Fibroblast of skin of right quadriceps (primary cell): ENCODE results near the gene RPS6KA6.

ENCODE experiments used
- DNase-seq: peaks from one replicate; pipeline ENCODE4 v3.0.0-alpha.2; 2013

RPS6KA6 gene

DNA sequence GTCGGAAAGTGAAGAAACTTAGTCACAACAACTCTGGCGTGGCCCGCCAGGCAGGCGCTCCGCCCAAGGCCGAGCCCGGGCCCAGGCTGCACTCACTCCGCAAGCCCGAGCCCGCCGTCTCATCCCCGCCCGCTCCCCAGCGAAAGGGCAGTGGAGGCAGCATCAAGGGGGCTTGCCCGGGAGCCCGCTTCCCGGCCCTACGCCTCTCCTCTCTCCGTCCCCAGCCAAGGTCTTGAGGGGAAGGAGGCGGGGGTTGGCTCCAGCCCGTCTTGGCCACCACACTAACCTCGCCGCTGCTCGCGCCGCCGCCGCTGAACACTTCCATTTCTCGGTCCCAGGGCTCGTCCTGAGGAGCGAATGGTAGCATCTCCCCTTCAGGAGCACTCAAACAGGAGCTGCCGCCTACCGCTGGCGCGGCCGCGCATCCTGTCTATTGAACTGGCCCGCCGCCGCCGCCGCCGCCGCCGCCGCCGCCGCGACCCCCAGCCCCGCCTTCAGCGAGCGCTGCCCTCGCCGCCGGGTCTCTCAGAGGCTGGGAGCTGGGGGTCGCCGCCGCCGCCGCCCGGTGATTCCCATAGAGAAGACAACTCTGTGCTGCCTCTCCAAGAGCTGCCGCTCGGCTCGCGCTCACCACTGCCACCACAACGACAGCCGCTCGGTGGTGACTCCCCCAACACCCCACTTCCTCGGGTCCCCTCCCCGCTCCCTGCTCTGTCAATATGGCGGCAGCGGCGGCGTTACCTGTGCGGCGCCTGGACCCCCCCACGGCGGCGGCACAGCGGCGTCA is at the start of gene RPS6KA6:
TSS of gene RPS6KA6 (minus strand) at position 667 of the 787 bp plus-strand sequence. CDS start at position 367, 300 bp downstream.
- peak; percentile 18 for DNase-seq

DNA sequence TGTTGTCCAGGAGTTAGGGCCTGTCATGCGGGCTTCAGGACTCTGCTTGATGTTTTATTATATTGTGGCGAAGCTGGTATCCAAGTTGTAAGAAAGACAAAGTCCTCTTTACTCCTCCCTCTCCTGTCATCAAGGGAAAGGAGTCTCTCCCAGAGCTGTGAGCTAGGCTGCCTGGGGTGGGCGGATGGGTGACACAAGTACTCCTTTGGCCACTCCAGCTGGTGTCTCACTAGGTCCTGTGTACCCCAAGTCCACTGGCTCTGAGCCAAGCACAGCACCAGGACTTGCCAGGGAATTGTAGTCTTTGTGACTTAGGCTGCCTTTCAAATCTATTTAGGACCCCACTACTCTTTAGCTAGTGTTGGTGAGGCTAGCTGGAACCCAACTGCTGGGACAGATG is 36.7 kb upstream of the RPS6KA6 start:
- DNase-seq: no peak

DNA sequence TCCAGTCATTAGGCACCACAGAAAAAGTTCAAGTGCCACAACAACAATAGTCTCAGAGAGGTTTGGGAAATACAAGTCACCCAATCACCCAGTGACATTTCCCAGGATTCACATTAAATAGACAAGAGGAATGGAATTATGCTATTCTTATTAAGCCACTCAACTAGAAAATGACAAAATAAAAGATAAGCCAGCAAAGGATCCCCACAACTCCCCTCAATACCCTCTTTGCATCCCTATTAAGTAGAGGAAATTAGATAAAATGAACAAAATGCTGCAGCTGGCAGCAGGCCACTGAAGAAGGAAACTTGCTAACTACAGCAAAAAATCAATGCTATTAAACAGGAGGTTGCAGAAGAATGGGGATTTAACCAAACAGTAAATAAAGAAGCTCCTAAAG is 35.3 kb upstream of the RPS6KA6 start:
- DNase-seq: no peak

GRCh38 chrX:84221181-84221580 is 33.2 kb upstream of the RPS6KA6 start:
- no peak for DNase-seq

DNA sequence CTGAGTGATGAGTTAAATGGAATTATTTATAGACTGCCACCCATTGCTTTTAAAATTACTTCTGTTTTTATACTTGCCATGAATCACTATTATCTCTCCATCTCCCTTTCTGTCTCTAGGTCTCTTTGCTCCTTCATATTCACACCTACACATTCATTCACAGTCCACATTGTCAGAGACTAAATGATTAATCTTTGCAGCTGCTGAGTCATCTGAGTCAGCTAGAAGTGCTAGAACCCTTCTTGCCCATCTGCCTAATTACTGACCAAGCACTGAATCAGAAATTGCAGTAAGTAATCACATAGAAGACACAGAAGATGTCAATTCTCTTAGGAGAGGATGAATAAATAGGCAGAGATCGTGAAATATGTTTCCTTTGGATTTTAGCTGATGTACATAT is 31.6 kb upstream of the RPS6KA6 start:
- peak; percentile 22 for DNase-seq

DNA sequence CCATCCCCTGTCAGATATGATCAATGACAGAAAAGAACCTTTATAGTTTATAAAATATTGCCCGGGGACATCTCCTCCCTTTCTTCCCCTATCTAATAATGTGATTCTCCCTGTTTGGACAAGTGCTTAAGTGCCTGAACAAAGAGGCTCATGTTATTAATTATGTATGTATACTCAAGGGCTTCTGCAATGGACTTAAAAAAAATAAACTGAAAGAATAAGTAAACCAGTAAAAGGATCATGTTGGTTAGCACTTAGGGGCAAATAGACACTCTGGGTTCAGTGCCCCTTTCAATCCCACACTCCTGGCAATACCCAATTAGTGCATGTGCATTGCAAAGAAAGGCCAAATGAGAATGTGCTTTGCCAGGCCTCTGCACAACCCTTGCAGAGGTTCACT is 30.7 kb upstream of the RPS6KA6 start:
- no peak for DNase-seq

GRCh38 chrX:84216881-84217280 is 28.9 kb upstream of the RPS6KA6 start:
- DNase-seq: peak; percentile 30

GRCh38 chrX:84216406-84216805 is 28.4 kb upstream of the RPS6KA6 start:
- DNase-seq: no peak

DNA sequence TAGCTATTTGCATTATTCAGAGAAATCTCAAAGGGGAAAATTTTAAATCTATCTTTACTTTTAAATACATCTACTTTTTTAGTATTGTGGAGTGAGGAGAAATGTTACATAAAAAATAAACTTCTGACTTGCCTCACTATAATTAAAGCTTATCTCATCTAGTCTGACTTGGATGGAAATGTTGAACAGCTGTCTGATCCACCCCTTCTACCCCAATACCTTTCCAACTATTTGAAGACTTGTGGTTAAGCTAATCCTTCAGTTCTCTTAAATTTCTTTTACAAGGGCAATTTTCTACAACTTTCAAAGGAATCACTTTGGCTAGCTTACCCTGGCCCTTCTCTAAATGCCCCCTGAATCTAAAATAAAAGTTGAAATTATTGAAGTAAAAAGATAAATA is 17.3 kb upstream of the RPS6KA6 start:
- DNase-seq: no peak

DNA sequence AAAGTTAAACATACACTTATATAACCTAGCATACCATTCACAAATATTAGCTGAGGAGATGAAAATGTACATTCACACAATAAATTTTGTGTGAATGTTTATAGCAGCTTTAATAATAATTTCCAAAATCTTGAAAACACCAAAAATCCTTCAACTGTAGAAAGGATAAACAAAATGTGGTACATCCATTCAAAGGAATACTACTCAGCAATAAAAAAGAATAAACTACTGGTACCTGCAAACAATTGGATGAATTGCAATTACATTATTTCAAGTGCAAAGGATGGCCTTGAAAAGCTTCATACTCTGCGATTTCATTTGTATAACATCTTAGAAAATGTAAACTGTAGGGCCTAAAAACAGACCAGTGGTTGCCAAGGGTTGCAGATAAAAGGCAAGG is 11.7 kb upstream of the RPS6KA6 start:
- no peak for DNase-seq

- no peak for DNase-seq
Measured at GRCh38 chrX:84197550-84197949, 9.6 kb upstream of the RPS6KA6 start.

DNA sequence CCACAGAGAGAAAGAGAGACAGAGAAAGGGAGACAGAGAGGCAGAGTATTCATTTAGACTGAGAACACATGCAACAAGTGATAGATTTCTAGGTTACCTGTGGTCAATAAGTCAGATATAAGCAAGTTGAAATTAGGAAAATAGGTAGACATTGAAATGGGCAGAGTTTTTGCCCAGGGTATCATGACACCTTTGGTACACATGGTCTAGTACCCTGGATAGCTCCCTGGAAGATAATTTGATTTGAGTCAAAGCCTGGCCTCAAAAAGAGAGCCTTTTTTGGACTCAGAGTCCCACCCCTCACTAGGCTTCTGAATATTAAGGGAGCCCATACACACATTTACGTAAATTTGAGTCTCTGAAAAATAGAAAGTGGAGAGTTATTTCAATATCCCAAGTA is 4.0 kb upstream of the RPS6KA6 start:
- DNase-seq: no peak

DNA sequence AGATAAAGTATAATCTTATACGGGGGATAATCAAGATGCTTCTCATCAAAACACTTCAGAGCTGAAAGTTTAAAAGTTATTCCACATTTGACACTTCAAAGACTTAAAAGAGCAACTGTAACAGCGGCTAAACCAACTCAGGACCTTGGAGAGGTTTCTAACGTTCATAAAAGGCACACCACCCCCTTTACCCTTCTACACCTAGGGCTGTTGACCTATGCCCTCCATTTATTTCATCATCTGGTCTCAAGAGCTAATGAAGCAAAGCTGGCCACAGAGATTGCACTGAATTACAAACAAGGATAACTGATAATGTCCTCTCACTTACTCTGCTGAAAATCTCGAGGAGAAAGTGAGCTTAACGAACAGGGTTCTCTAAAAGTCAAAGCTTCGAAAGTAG is 1.1 kb upstream of the RPS6KA6 start:
- DNase-seq: no peak

DNA sequence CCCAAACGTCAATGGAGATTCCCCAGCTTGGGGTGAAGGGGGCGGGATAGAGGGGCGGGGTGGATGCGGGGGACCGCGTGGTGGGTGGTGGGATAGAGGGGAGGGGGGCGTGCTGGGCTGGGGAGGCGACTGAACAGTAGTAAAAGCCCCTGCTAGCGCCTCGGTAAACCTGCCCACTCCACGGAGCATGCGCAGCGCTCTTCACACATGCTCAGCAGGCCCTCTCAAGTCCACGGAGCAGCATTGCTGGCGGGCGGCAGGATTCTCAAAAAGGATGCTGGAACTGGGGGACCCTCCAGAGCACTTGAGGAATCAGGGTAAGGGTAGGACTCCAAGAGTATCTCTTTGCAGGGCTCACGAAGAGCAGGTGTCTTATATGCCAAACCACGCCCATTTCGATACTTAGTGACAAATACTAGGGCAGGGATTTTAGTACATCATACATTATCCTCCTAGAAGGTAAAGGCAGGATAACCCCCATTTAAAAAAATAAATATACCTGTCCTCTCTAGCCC is 378 bp upstream of the RPS6KA6 start:
- peak; percentile 53 for DNase-seq

GRCh38 chrX:84186603-84187532 is 1.1 kb downstream of the RPS6KA6 start:
- no peak for DNase-seq

GRCh38 chrX:84182516-84182915 is 5.5 kb downstream of the RPS6KA6 start:
- no peak for DNase-seq

DNA sequence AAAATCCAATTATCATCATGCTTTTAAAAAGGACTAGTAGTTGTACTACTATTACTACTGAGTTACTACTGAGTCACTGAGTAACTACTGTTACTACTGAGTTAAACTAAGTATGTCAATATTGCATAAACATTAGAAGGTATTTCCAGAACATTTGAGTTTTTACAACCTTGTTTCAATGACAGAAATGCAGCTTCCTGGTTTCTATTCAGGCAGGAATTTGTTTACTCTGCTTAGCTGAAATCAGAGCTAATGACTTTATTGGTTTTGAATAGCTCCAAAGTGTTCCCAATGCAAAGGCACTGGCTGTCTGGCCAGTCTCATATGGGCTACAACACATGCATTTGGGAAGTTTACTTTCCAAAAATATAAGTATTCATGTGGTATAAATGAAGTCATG is 12.0 kb downstream of the RPS6KA6 start:
- DNase-seq: no peak

DNA sequence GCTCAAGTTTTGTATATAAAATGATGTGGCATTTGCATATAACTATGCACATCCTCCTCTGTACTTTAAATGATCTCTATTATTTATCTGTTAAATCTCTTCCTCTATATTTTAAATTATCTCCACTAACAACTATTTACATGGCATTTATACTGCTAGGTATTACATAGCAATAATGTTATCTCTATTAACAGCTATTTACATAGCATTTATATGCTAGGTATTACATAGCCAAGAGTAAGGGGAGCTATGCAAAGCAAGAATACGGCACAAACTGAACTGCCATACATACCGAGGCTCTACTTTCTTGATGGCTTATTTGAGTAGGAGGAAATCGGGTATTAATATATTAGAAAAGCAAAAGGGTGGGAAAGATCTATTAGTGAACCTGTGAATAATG is 12.7 kb downstream of the RPS6KA6 start:
- no peak for DNase-seq

GRCh38 chrX:84174348-84174747 is 13.7 kb downstream of the RPS6KA6 start:
- DNase-seq: no peak

DNA sequence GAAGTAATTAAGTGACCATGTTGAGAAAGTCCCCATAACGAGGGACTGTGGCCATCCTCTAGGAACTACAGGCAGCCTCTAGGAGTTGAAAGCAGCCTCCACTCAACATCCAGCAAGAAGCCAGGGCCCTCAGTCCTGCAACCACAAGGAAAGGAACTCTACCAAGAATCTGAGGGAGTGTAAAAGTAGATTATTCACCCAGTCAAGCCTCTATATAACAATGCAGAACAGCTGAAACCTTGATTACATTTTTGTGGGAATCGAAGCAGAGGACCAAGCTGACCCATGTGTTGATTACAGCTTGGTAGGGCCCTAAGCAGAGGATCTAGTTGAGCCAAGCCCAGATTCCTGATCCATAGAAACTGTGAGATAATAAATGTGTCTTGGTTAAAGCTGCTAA is 17.1 kb downstream of the RPS6KA6 start:
- no peak for DNase-seq

DNA sequence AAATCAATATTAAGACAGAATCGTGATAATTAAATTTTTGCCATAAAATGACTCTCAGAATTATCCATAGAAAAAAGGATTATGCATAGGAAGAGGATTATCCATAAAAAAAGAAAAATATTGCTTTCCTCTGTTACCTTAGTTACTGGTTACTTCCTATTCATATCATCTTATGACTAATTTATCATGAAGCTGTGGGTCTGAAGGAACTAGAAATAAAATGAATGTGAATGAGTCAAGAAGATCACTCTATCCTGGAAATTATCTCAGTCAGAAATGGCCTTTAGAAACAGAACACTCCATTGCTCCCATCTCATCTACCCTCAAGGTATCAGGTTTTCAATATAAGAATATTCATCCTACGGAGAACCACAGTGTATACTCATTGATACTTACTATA is 19.4 kb downstream of the RPS6KA6 start:
- peak; percentile 31 for DNase-seq

DNA sequence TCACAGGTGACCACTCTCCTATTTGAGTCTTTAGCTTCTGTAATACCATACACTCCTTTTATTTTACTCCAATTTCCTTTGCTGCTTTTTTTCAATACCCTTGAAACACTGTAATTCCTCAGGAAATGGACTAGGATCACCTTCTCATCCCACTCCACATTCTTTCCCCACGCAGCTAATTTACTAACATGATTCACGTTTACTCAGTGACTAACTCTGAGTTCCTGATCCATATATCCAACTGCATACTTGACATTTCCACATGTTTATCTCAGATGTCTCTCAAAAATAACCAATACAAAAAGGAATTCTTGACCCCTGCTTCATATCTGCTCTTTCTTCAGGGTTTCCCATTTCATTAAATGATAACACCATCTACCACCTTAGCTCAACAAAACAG is 19.9 kb downstream of the RPS6KA6 start:
- DNase-seq: peak; percentile 53

DNA sequence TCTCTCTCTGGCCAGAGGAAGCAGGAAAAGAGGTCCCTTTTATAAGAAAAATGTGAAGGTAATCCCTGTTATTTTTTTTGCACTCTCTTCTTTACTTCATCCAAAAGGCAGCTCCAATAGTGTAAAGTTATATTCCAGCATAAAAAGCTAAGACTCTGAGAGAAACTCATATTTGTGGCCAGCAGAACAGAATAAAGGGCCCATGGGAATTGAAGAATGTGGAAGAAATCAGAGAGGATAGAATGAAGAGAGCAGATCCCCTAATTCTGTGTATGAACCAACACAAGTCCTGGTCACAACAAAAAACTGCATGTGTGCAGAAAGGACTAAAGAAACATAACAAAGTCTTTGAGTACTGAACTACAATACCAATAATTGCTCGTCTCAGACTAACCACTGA is 22.3 kb downstream of the RPS6KA6 start:
- peak; percentile 60 for DNase-seq

GRCh38 chrX:84162401-84162800 is 25.6 kb downstream of the RPS6KA6 start:
- no peak for DNase-seq
